GM13976 (cell line): Measurements from ENCODE around the gene PIGW.

Experiments used
- DNase-seq: peaks from one replicate; pipeline ENCODE4 v3.0.0; 2012; ENCODE audit warnings: low spot score
- in situ Hi-C: fragments of 300-500 bp; cut with MboI; formaldehyde crosslinking; loops from one replicate; pipeline ENCODE4 v1.12.0; 2022; ENCODE audit warnings: low sequenced_read_pairs, mixed read lengths, inconsistent platforms; ENCODE audit not compliant: unreplicated experiment
- TF ChIP-seq, protein P1 (sequence below): IDR thresholded peaks from 2 replicates; pipeline ENCODE4 v1.5.1; 2012; ENCODE audit warnings: borderline replicate concordance, mild to moderate bottlenecking; ENCODE audit not compliant: insufficient read depth; ENCODE audit errors: extremely low read depth, missing control alignments, control extremely low read depth

Gene PIGW

DNA sequence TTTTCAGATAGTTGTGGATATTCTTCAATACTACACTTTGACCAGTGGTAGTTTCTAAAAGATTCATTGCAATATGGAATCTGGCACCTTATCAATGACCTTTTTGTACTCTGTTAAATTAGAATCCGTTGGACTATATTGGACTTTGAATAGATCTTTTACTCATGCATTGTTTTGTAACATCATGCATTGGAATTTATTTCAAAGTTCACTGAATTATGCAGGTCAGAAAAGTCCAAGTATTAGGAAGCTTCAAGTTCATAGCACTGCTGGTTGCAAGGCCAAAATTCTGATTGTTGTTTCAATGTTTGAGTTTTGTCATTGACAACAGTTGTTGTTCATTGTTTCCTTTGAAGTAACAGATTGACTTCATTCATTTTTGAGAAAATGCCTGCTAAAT is 49.0 kb downstream of the PIGW start:
- in situ Hi-C loops, result no loop called here
- no peak for DNase-seq
- TF ChIP-seq, protein P1, sequence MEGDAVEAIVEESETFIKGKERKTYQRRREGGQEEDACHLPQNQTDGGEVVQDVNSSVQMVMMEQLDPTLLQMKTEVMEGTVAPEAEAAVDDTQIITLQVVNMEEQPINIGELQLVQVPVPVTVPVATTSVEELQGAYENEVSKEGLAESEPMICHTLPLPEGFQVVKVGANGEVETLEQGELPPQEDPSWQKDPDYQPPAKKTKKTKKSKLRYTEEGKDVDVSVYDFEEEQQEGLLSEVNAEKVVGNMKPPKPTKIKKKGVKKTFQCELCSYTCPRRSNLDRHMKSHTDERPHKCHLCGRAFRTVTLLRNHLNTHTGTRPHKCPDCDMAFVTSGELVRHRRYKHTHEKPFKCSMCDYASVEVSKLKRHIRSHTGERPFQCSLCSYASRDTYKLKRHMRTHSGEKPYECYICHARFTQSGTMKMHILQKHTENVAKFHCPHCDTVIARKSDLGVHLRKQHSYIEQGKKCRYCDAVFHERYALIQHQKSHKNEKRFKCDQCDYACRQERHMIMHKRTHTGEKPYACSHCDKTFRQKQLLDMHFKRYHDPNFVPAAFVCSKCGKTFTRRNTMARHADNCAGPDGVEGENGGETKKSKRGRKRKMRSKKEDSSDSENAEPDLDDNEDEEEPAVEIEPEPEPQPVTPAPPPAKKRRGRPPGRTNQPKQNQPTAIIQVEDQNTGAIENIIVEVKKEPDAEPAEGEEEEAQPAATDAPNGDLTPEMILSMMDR, result no peak

DNA sequence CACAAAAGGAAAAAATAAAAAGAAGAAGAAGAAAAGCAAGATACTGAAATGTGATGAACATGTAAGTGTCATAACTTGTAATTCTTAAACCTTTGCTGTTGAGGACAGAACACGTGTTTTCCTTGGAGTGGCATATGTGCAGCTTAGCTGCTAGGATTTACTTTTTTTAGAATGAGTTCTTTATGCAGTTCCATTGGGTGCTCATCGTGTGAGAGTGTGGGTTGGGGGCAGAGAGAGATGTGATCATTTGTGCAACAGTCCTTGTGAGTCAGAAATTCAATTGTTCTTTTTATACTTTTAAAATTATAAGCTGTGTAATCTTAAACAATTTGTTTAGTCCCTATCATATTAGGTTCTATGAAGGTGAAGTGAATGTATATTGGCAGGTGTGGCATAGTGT is 51.4 kb downstream of the PIGW start:
- TF ChIP-seq, protein P1, result no peak
- DNase-seq, result no peak
- in situ Hi-C loops, result no loop called here
